Endothelial cell (in vitro differentiated cells): ENCODE measurements around the gene CD320. TPM values are rescaled to one million over a fixed set of nuclear protein-coding genes. Genes with fewer than 3 reads are reported as not detected.

Experiments
- DNase-seq: peaks from one replicate; pipeline ENCODE4 v3.0.0; 2021; ENCODE audit warnings: low spot score
- H3K27ac Mint-ChIP-seq: one replicate; pipeline ENCODE4 v1.8.0; 2021; ENCODE audit warnings: mixed read lengths, inconsistent platforms; ENCODE audit not compliant: unreplicated experiment
- H3K27me3 Mint-ChIP-seq: one replicate; pipeline ENCODE4 v1.8.0; 2021; ENCODE audit warnings: mild to moderate bottlenecking, moderate library complexity, mixed read lengths, inconsistent platforms; ENCODE audit not compliant: unreplicated experiment
- H3K36me3 Mint-ChIP-seq: one replicate; pipeline ENCODE4 v1.8.0; 2021; ENCODE audit warnings: mild to moderate bottlenecking, low read depth, mixed read lengths, inconsistent platforms; ENCODE audit not compliant: unreplicated experiment
- H3K4me1 Mint-ChIP-seq: one replicate; pipeline ENCODE4 v1.8.0; 2021; ENCODE audit warnings: mild to moderate bottlenecking, mixed read lengths, inconsistent platforms; ENCODE audit not compliant: unreplicated experiment
- H3K4me3 Mint-ChIP-seq: one replicate; pipeline ENCODE4 v1.8.0; 2021; ENCODE audit warnings: mild to moderate bottlenecking, mixed read lengths, inconsistent platforms; ENCODE audit not compliant: unreplicated experiment
- H3K9me3 Mint-ChIP-seq: one replicate; pipeline ENCODE4 v1.8.0; 2021; ENCODE audit warnings: mixed read lengths, inconsistent platforms; ENCODE audit not compliant: unreplicated experiment
- CTCF ChIP-seq: fragments of 200-600 bp; sonication (generic); IDR thresholded peaks from one replicate; pipeline ENCODE4 v1.5.0; 2021; ENCODE audit warnings: antibody characterized with exemption; ENCODE audit not compliant: unreplicated experiment
- total RNA-seq: library from RNA; stranded (reverse); fragmentation: NEBNext Ultra II Directional; extraction: Animal tissue kit (Norgen Biotek cat#: 25700); gene quantifications from one replicate; pipeline ENCODE4 v1.2.1, GENCODE V29; 2021; ENCODE audit not compliant: unreplicated experiment

CD320 gene
- total RNA-seq, 1 donor from 2014 or later: 111 TPM

DNA sequence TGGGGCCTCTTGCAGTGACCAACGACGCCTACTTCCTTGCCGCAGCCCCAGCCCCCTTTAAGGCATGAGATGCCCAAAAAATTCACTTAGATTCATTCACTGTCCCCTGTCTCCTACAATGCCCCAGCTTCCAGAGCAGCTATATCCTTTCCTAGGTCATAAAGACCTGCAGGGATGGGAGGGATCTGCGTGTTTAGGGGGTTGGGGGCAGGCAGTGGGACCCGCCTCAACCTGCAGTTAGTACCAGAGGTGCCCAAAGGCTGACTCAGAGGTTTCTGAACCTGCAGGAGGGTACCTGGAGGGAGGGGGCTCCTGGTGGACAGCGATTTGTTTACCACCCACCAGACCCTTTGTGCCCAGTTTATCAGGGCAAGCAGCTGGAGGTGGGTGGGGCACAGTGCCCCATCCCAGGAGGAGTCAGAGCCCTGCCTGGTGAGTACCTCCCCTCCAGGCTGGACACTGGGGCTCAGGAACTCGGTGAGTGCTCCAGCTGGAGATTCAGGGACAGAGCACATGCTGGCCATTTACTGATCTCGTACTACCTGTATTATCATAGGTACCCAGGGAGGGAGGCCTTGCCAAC lies 23.2 kb upstream of the CD320 start:
- Mint-ChIP-seq H3K27me3 (peaks cover 27% of the 10 kb centered on the region), H3K9me3 (no peaks in the 10 kb centered on the region), H3K4me1 (peaks cover 17% of the 10 kb centered on the region), H3K27ac (no peak overlapping the region), H3K36me3 (peaks cover 36% of the 10 kb centered on the region), H3K4me3 (no peak overlapping the region)
- no peak for TF ChIP-seq CTCF
- no peak for DNase-seq

- Mint-ChIP-seq H3K27ac (peak overlapping the region; percentile 5), H3K27me3 (peaks cover 27% of the 10 kb centered on the region)
These were observed 21.8 kb upstream of the CD320 start for GRCh38 chr19:8329996-8330395.

DNA sequence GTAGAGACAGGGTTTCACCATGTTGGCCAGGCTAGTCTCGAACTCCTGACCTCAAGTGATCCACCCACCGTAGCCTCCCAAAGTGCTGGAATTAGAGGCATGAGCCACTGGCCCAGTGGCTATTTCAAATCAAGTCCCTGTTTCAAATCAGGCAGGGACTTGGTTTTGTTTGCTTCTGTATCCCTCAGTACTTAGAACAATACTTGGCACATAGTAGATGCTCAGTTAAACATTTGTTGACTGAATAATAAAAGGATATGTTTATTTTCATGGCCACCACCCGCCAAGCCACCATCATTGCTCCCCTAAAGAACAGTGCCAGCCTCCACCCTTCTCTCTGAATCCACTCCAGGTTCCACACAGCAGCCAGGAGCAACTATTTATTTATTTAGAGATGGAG lies 17.3 kb upstream of the CD320 start:
- no peak overlapping the region for H3K4me3 Mint-ChIP-seq
- no peak for DNase-seq
- peaks cover 30% of the 10 kb centered on the region for H3K4me1 Mint-ChIP-seq
- no peaks in the 10 kb centered on the region for H3K9me3 Mint-ChIP-seq
- H3K27me3 Mint-ChIP-seq: peaks cover 18% of the 10 kb centered on the region
- peaks cover 34% of the 10 kb centered on the region for H3K36me3 Mint-ChIP-seq
- H3K27ac Mint-ChIP-seq: no peak overlapping the region
- TF ChIP-seq CTCF: no peak

More at GRCh38 chr19:8329996-8330395, 21.8 kb upstream of the CD320 start:
- Mint-ChIP-seq H3K4me1 (peaks cover 14% of the 10 kb centered on the region), H3K4me3 (peak overlapping the region; percentile 62), H3K36me3 (peaks cover 32% of the 10 kb centered on the region), H3K9me3 (no peaks in the 10 kb centered on the region)
- no peak for TF ChIP-seq CTCF
- no peak for DNase-seq

DNA sequence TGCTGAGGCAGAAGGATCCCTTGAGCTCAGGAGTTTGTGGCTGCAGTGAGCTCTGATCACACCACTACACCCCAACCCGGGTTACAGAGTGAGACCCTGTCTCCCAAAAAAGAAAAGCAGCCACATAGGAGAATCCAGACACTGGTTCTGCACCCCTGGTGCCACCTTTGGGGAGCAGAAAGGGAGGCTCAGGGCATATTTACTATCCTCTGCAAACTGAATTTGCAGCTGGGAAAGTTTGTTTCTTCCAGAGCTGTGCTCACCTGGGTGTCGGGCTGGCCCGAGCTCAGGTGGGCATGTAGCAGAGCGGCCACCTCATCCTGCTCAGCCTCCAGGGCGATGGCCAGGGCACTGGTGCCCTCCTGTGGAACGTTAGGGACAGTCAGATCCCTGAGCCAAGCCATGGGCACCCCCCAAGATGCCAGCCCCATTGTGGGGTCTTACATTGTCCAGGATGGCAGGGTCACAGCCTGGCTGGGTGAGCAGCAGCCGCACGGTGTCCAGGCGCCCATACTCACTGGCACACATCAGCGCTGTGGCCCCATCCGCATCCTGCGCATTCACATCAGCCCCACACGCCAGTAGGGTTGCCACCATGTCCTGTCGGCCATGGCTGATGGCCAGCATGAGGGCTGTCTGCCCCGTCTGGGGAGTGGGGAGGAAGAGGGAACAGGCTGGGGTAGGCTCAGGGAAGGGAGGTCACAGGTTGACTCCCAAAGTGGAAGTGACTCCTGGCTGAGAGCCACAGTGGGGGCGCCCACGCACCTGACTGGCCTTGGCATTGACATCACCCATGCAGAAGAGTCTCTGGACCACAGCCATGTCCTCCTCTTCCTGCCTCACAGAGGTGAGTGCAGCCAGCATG lies 16.3 kb upstream of the CD320 start:
- H3K27ac Mint-ChIP-seq: no peak overlapping the region
- DNase-seq: no peak
- H3K27me3 Mint-ChIP-seq: peaks cover 24% of the 10 kb centered on the region
- H3K36me3 Mint-ChIP-seq: peaks cover 29% of the 10 kb centered on the region
- no peak overlapping the region for H3K4me3 Mint-ChIP-seq
- H3K9me3 Mint-ChIP-seq: no peaks in the 10 kb centered on the region
- no peak for TF ChIP-seq CTCF
- peaks cover 34% of the 10 kb centered on the region for H3K4me1 Mint-ChIP-seq

DNA sequence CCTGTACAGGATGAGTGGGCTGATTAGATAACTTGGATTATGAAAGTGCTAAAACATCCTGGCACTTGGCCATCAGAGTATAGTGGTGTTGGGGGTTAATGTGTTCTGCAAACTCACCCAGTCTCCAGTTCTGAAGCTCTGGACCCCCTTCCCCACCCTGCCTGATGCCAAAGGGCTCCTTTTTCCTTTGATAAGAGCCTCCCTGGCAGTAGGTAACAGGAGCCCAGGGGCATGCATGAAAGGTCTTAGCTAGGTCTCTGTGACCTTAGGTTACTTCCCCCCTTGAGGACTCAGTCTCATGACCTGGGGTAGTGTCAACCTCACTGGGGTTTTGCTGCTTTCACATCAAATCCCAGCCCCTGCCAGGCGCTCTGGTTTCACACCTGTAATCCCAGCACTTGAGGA lies 15.6 kb upstream of the CD320 start:
- peaks cover 24% of the 10 kb centered on the region for H3K27me3 Mint-ChIP-seq
- no peak overlapping the region for H3K4me3 Mint-ChIP-seq
- H3K36me3 Mint-ChIP-seq: peaks cover 29% of the 10 kb centered on the region
- no peak for DNase-seq
- TF ChIP-seq CTCF: no peak
- peaks cover 37% of the 10 kb centered on the region for H3K4me1 Mint-ChIP-seq
- no peaks in the 10 kb centered on the region for H3K9me3 Mint-ChIP-seq
- H3K27ac Mint-ChIP-seq: no peak overlapping the region
